WTC11 (cell line): ENCODE results near the gene EGFR. TPM values are rescaled to one million over a fixed set of nuclear protein-coding genes. Genes with fewer than 3 reads are reported as not detected.

ENCODE experiments used
- ATAC-seq: fragments of 200-7000 bp; cut with Tn5 transposase; 2 replicates; pipeline ENCODE4 v1.10.0; 2021; ENCODE audit warnings: mild to moderate bottlenecking, moderate library complexity
- CTCF ChIA-PET: fragments of 300-600 bp; sonication (Branson Sonifier 250); formaldehyde crosslinking; loops from one replicate; lab custom pipeline; 2021; ENCODE audit warnings: antibody characterized with exemption; lab: Charles Lee
- POLR2A ChIA-PET: fragments of 350-600 bp; sonication (Branson Sonifier 250); formaldehyde crosslinking; loops from one replicate; lab custom pipeline; 2021; ENCODE audit warnings: antibody characterized with exemption; lab: Charles Lee
- DNase-seq: peaks from one replicate; pipeline ENCODE4 v3.0.0; 2021; ENCODE audit warnings: low spot score
- H3K27ac Mint-ChIP-seq: 2 replicates; pipeline ENCODE4 v1.8.0; 2021; ENCODE audit warnings: mixed read lengths
- H3K27me3 Mint-ChIP-seq: 2 replicates; pipeline ENCODE4 v1.8.0; 2021; ENCODE audit warnings: low read depth, mild to moderate bottlenecking, moderate library complexity, mixed read lengths
- H3K36me3 Mint-ChIP-seq: 2 replicates; pipeline ENCODE4 v1.8.0; 2021; ENCODE audit warnings: mixed read lengths
- H3K4me1 Mint-ChIP-seq: 2 replicates; pipeline ENCODE4 v1.8.0; 2022; ENCODE audit warnings: mixed read lengths
- H3K4me3 Mint-ChIP-seq: 2 replicates; pipeline ENCODE4 v1.8.0; 2021; ENCODE audit warnings: mild to moderate bottlenecking, moderate library complexity, mixed read lengths
- H3K9me3 Mint-ChIP-seq: 2 replicates; pipeline ENCODE4 v1.8.0; 2021; ENCODE audit warnings: mixed read lengths
- EMX1 ChIP-seq: fragments of 250-450 bp; sonication (Bioruptor Pico); IDR thresholded peaks from 2 replicates; pipeline ENCODE4 v1.8.0; 2021; ENCODE audit warnings: mild to moderate bottlenecking
- FOXK1 ChIP-seq: sonication (generic); formaldehyde crosslinking; IDR thresholded peaks from 2 replicates; pipeline ENCODE4 v1.8.0; 2022; ENCODE audit warnings: mild to moderate bottlenecking, moderate library complexity, missing genetic modification reagents
- HMGA2 ChIP-seq: fragments of 250-450 bp; sonication (Bioruptor Pico); IDR thresholded peaks from 2 replicates; pipeline ENCODE4 v1.4.0; 2021; ENCODE audit warnings: mild to moderate bottlenecking, moderate library complexity
- NFYB ChIP-seq: sonication (generic); formaldehyde crosslinking; conservative IDR thresholded peaks from 2 replicates; pipeline ENCODE4 v1.8.0; 2022; ENCODE audit warnings: low read depth, missing genetic modification reagents
- ZNF263 ChIP-seq: sonication (generic); formaldehyde crosslinking; IDR thresholded peaks from 2 replicates; pipeline ENCODE4 v1.8.1; 2022; ENCODE audit warnings: low read depth, mild to moderate bottlenecking, moderate library complexity, missing genetic modification reagents
- total RNA-seq: library from RNA; stranded (reverse); gene quantifications from 3 replicates; pipeline ENCODE4 v1.2.3, GENCODE V29; 2021
- TF ChIP-seq, protein P1 (sequence below): sonication (generic); formaldehyde crosslinking; IDR thresholded peaks from 2 replicates; pipeline ENCODE4 v1.8.0; 2022; ENCODE audit warnings: missing genetic modification reagents
- TF ChIP-seq, protein P2 (sequence below): sonication (generic); formaldehyde crosslinking; IDR thresholded peaks from 2 replicates; pipeline ENCODE4 v1.8.1; 2023; ENCODE audit warnings: mild to moderate bottlenecking, missing genetic modification reagents
- TF ChIP-seq, protein P3 (sequence below): sonication (generic); formaldehyde crosslinking; IDR thresholded peaks from 2 replicates; pipeline ENCODE4 v1.8.1; 2023; ENCODE audit warnings: mild to moderate bottlenecking, moderate library complexity, missing genetic modification reagents
- TF ChIP-seq, protein P4 (sequence below): fragments of 200-600 bp; IDR thresholded peaks from 2 replicates; pipeline ENCODE4 v1.8.0; 2022; ENCODE audit warnings: antibody characterized with exemption
- TF ChIP-seq, protein P5 (sequence below): sonication (generic); formaldehyde crosslinking; IDR thresholded peaks from 2 replicates; pipeline ENCODE4 v1.8.1; 2023; ENCODE audit warnings: mild to moderate bottlenecking, missing genetic modification reagents, borderline replicate concordance
- TF ChIP-seq, protein P6 (sequence below): fragments of 250-450 bp; sonication (Bioruptor Pico); IDR thresholded peaks from 2 replicates; pipeline ENCODE4 v2.1.2; 2022; ENCODE audit warnings: mild to moderate bottlenecking, moderate library complexity

Gene EGFR
- total RNA-seq, 1 experiment from 2014 or later: 5.9 TPM

DNA sequence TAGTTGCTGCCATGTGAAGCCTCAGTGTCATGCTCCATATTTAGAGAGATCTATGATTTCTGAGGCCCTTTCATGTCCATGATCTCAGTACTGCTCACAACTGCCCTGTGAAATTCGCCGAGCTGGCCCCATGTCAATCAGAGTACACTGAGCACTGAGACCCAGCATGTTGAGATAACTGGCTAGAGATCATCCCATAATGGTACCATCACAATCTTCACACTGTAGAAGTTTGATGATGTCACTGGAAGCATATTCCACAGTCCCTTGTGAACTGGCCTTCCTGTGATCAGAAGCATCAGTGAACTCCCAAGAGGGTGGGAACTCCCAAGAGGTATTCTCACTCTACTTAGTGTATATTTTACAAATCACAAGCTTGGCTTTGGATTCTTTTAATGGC, 116.0 kb downstream of the EGFR start (continued):
- TF ChIP-seq, protein P1, sequence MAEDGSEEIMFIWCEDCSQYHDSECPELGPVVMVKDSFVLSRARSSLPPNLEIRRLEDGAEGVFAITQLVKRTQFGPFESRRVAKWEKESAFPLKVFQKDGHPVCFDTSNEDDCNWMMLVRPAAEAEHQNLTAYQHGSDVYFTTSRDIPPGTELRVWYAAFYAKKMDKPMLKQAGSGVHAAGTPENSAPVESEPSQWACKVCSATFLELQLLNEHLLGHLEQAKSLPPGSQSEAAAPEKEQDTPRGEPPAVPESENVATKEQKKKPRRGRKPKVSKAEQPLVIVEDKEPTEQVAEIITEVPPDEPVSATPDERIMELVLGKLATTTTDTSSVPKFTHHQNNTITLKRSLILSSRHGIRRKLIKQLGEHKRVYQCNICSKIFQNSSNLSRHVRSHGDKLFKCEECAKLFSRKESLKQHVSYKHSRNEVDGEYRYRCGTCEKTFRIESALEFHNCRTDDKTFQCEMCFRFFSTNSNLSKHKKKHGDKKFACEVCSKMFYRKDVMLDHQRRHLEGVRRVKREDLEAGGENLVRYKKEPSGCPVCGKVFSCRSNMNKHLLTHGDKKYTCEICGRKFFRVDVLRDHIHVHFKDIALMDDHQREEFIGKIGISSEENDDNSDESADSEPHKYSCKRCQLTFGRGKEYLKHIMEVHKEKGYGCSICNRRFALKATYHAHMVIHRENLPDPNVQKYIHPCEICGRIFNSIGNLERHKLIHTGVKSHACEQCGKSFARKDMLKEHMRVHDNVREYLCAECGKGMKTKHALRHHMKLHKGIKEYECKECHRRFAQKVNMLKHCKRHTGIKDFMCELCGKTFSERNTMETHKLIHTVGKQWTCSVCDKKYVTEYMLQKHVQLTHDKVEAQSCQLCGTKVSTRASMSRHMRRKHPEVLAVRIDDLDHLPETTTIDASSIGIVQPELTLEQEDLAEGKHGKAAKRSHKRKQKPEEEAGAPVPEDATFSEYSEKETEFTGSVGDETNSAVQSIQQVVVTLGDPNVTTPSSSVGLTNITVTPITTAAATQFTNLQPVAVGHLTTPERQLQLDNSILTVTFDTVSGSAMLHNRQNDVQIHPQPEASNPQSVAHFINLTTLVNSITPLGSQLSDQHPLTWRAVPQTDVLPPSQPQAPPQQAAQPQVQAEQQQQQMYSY (CRISPR knock-in tag): no peak
- TF ChIP-seq NFYB (no peak), ZNF263 (CRISPR knock-in tag) (no peak), HMGA2 (no peak)
- TF ChIP-seq, protein P2, sequence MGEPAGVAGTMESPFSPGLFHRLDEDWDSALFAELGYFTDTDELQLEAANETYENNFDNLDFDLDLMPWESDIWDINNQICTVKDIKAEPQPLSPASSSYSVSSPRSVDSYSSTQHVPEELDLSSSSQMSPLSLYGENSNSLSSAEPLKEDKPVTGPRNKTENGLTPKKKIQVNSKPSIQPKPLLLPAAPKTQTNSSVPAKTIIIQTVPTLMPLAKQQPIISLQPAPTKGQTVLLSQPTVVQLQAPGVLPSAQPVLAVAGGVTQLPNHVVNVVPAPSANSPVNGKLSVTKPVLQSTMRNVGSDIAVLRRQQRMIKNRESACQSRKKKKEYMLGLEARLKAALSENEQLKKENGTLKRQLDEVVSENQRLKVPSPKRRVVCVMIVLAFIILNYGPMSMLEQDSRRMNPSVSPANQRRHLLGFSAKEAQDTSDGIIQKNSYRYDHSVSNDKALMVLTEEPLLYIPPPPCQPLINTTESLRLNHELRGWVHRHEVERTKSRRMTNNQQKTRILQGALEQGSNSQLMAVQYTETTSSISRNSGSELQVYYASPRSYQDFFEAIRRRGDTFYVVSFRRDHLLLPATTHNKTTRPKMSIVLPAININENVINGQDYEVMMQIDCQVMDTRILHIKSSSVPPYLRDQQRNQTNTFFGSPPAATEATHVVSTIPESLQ (CRISPR knock-in tag): no peak

DNA sequence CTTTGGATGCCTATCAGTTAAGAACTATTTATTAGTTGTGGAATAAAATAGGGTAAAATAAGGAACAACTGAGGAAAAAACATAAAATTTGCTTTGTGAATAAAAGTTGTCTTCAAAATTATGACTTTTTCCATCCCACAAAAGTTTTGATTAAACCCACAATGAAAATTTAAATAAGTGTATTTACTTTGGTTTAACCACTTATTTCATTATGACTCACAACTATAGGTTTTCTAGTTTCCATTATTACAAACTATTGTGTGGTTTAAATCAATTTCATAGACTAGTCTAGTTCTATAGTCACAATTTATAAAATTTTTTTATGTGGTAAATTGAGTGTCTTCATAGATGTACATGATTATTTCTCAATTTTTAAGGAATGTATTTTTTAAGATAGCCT, 116.6 kb downstream of the EGFR start:
- no peak overlapping the region for H3K4me3 Mint-ChIP-seq
- H3K27me3 Mint-ChIP-seq: no peaks in the 10 kb centered on the region
- ATAC-seq: no peak
- H3K27ac Mint-ChIP-seq: no peak overlapping the region
- H3K4me1 Mint-ChIP-seq: peaks cover 12% of the 10 kb centered on the region
- TF ChIP-seq FOXK1 (CRISPR knock-in tag): no peak
- no peak for DNase-seq
- ChIA-PET CTCF (no interaction called here), POLR2A (no interaction called here)
- peaks cover 11% of the 10 kb centered on the region for H3K9me3 Mint-ChIP-seq
- H3K36me3 Mint-ChIP-seq: peaks cover 4% of the 10 kb centered on the region; the same call in 1 of the 2 replicates

DNA sequence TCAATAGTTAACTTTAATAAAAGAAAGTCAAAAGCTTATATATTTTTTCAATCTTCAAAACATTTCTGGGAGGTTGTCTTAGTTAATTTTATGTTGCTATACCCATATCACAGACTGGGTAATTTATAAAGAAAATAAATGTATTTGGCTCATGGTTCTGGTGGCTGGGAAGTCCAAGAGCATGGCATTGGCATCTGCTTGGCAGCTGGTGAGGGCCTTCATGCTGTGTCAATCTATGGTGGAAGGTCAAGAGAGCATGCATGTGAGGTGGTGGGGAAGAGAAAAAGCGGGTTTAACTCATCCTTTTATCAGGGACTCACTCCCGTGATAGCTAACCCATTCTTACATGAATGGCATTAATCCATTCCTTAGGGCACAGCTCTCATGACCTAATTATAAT, 119.8 kb downstream of the EGFR start:
- ChIA-PET CTCF (interaction anchor here (1.1 kb wide), 1 partner anchor 116 kb away, joined by 4 read pairs; no protein-coding TSS in a partner anchor), POLR2A (no interaction called here)
- Mint-ChIP-seq H3K27me3 (no peaks in the 10 kb centered on the region), H3K9me3 (peaks cover 11% of the 10 kb centered on the region), H3K4me1 (no peaks in the 10 kb centered on the region; the same call in 1 of the 2 replicates), H3K36me3 (peaks cover 4% of the 10 kb centered on the region; the same call in 1 of the 2 replicates), H3K27ac (no peak overlapping the region), H3K4me3 (no peak overlapping the region)
- ATAC-seq (no peak), DNase-seq (no peak)
- TF ChIP-seq, protein P3, sequence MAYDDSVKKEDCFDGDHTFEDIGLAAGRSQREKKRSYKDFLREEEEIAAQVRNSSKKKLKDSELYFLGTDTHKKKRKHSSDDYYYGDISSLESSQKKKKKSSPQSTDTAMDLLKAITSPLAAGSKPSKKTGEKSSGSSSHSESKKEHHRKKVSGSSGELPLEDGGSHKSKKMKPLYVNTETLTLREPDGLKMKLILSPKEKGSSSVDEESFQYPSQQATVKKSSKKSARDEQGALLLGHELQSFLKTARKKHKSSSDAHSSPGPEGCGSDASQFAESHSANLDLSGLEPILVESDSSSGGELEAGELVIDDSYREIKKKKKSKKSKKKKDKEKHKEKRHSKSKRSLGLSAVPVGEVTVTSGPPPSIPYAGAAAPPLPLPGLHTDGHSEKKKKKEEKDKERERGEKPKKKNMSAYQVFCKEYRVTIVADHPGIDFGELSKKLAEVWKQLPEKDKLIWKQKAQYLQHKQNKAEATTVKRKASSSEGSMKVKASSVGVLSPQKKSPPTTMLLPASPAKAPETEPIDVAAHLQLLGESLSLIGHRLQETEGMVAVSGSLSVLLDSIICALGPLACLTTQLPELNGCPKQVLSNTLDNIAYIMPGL (CRISPR knock-in tag): no peak
- TF ChIP-seq, protein P4, sequence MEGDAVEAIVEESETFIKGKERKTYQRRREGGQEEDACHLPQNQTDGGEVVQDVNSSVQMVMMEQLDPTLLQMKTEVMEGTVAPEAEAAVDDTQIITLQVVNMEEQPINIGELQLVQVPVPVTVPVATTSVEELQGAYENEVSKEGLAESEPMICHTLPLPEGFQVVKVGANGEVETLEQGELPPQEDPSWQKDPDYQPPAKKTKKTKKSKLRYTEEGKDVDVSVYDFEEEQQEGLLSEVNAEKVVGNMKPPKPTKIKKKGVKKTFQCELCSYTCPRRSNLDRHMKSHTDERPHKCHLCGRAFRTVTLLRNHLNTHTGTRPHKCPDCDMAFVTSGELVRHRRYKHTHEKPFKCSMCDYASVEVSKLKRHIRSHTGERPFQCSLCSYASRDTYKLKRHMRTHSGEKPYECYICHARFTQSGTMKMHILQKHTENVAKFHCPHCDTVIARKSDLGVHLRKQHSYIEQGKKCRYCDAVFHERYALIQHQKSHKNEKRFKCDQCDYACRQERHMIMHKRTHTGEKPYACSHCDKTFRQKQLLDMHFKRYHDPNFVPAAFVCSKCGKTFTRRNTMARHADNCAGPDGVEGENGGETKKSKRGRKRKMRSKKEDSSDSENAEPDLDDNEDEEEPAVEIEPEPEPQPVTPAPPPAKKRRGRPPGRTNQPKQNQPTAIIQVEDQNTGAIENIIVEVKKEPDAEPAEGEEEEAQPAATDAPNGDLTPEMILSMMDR: no peak

DNA sequence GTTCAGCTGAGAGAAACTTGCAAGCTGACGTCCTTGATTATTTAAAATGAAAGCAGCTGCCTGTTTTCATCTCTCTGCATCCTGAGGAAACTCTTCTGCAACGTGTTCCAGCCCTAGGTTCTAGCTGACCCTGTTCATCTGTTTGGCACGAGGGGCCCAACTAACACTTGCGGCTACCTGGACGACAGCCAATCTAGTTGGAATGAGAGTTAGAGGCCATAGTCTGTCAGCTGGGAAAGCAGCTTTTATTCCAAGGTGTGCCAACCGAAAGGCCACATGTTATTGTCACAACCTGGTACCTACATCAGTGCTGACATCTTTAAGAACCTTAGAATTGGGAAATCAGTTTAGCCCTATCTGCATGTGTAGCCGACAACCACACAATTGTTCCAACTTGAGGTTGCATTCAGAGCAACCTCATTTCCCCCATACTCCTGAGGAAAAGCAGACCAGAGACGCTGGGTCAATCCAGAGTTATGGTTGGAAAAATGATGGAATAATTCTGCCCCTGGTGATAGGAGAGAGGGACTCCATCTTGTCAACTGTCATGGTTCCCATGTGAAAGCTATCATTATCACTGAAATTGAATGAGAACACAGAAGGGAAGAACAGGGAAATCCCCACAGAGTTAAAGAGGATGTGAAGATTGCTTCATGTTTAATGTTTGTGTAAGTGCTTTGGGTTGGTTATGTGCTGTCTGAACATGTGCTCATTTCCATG, 121.6 kb downstream of the EGFR start:
- DNase-seq (no peak), ATAC-seq (no peak)
- no peaks in the 10 kb centered on the region for H3K27me3 Mint-ChIP-seq
- H3K36me3 Mint-ChIP-seq: peaks cover 4% of the 10 kb centered on the region; the same call in 1 of the 2 replicates
- POLR2A ChIA-PET: no interaction called here
- CTCF ChIA-PET: no interaction called here
- H3K4me1 Mint-ChIP-seq: peaks cover 3% of the 10 kb centered on the region; the same call in 1 of the 2 replicates
- H3K27ac Mint-ChIP-seq: no peak overlapping the region
- H3K4me3 Mint-ChIP-seq: no peak overlapping the region
- peaks cover 11% of the 10 kb centered on the region for H3K9me3 Mint-ChIP-seq
- TF ChIP-seq EMX1: no peak
- TF ChIP-seq, protein P5, sequence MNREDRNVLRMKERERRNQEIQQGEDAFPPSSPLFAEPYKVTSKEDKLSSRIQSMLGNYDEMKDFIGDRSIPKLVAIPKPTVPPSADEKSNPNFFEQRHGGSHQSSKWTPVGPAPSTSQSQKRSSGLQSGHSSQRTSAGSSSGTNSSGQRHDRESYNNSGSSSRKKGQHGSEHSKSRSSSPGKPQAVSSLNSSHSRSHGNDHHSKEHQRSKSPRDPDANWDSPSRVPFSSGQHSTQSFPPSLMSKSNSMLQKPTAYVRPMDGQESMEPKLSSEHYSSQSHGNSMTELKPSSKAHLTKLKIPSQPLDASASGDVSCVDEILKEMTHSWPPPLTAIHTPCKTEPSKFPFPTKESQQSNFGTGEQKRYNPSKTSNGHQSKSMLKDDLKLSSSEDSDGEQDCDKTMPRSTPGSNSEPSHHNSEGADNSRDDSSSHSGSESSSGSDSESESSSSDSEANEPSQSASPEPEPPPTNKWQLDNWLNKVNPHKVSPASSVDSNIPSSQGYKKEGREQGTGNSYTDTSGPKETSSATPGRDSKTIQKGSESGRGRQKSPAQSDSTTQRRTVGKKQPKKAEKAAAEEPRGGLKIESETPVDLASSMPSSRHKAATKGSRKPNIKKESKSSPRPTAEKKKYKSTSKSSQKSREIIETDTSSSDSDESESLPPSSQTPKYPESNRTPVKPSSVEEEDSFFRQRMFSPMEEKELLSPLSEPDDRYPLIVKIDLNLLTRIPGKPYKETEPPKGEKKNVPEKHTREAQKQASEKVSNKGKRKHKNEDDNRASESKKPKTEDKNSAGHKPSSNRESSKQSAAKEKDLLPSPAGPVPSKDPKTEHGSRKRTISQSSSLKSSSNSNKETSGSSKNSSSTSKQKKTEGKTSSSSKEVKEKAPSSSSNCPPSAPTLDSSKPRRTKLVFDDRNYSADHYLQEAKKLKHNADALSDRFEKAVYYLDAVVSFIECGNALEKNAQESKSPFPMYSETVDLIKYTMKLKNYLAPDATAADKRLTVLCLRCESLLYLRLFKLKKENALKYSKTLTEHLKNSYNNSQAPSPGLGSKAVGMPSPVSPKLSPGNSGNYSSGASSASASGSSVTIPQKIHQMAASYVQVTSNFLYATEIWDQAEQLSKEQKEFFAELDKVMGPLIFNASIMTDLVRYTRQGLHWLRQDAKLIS (CRISPR knock-in tag): no peak
- TF ChIP-seq, protein P6, sequence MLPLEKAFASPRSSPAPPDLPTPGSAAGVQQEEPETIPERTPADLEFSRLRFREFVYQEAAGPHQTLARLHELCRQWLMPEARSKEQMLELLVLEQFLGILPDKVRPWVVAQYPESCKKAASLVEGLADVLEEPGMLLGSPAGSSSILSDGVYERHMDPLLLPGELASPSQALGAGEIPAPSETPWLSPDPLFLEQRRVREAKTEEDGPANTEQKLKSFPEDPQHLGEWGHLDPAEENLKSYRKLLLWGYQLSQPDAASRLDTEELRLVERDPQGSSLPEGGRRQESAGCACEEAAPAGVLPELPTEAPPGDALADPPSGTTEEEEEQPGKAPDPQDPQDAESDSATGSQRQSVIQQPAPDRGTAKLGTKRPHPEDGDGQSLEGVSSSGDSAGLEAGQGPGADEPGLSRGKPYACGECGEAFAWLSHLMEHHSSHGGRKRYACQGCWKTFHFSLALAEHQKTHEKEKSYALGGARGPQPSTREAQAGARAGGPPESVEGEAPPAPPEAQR: no peak
